ENCODE data around the gene TMEM132A. TPM values are rescaled to one million over a fixed set of nuclear protein-coding genes. Genes with fewer than 3 reads are reported as not detected.
"Not testable (repeated sequence)": the region's sequence is repeated elsewhere in the genome, so short reads cannot be mapped to it uniquely, and the experiment has no call there.

Gene TMEM132A
- total RNA-seq, 1 experiment from 2014 or later = 41.1 TPM

GRCh38 chr11:60957188-60957587 is 32.9 kb downstream of the TMEM132A start:
- peak; percentile 53 for DNase-seq (ENCODE audit: low read depth)

- no peak for DNase-seq (ENCODE audit: low read depth)
Observed at GRCh38 chr11:60959431-60959830, 35.2 kb downstream of the TMEM132A start.

GRCh38 chr11:60960405-60960804 is 36.1 kb downstream of the TMEM132A start:
- DNase-seq (ENCODE audit: low read depth) = no peak

- no peak for DNase-seq (ENCODE audit: low read depth)
Observed at GRCh38 chr11:60964801-60965200, 40.5 kb downstream of the TMEM132A start.

GRCh38 chr11:60966890-60967289 is 42.6 kb downstream of the TMEM132A start:
- no peak for DNase-seq (ENCODE audit: low read depth)

- no peak for DNase-seq (ENCODE audit: low read depth)
Observed at GRCh38 chr11:60968223-60968622, 44.0 kb downstream of the TMEM132A start.

- DNase-seq (ENCODE audit: low read depth) = no peak
Observed at GRCh38 chr11:60970369-60970774, 46.1 kb downstream of the TMEM132A start.

GRCh38 chr11:60970890-60971289 is 46.6 kb downstream of the TMEM132A start:
- no peak for DNase-seq (ENCODE audit: low read depth)

GRCh38 chr11:60971520-60971919 is 47.3 kb downstream of the TMEM132A start, which contains the start of gene CD6:
Gene CD6, plus strand, starts transcription at chr11:60971680. Its CDS starts 186 bp downstream, at chr11:60971866.
- no peak for DNase-seq (ENCODE audit: low read depth)

- no peak for DNase-seq (ENCODE audit: low read depth)
Observed at GRCh38 chr11:60972182-60973030, 48.1 kb downstream of the TMEM132A start.

GRCh38 chr11:60973699-60974098 is 49.4 kb downstream of the TMEM132A start:
- no peak for DNase-seq (ENCODE audit: low read depth)

- not testable (repeated sequence) for DNase-seq (ENCODE audit: low read depth)
Observed at GRCh38 chr11:60974316-60974715, 50.1 kb downstream of the TMEM132A start.

- no peak for DNase-seq (ENCODE audit: low read depth)
Observed at GRCh38 chr11:60974726-60975125, 50.5 kb downstream of the TMEM132A start.

- no peak for DNase-seq (ENCODE audit: low read depth)
Observed at GRCh38 chr11:60977224-60977623, 53.0 kb downstream of the TMEM132A start.

GRCh38 chr11:60977836-60978235 is 53.6 kb downstream of the TMEM132A start:
- no peak for DNase-seq (ENCODE audit: low read depth)

GRCh38 chr11:60978546-60979380 is 54.5 kb downstream of the TMEM132A start:
- DNase-seq (ENCODE audit: low read depth) = peak; percentile 45

- no peak for DNase-seq (ENCODE audit: low read depth)
Observed at GRCh38 chr11:60981515-60981914, 57.3 kb downstream of the TMEM132A start.

- no peak for DNase-seq (ENCODE audit: low read depth)
Observed at GRCh38 chr11:60982184-60982583, 57.9 kb downstream of the TMEM132A start.

- no peak for DNase-seq (ENCODE audit: low read depth)
Observed at GRCh38 chr11:60984149-60984548, 59.9 kb downstream of the TMEM132A start.

GRCh38 chr11:60984636-60985035 is 60.4 kb downstream of the TMEM132A start:
- no peak for DNase-seq (ENCODE audit: low read depth)

GRCh38 chr11:60985501-60985900 is 61.2 kb downstream of the TMEM132A start:
- no peak for DNase-seq (ENCODE audit: low read depth)

Data from LHCN-M2 (cell line).